H1 (cell line): Measurements from ENCODE around the gene CROT. TPM values are rescaled to one million over a fixed set of nuclear protein-coding genes. Genes with fewer than 3 reads are reported as not detected.

Experiments used
- CTCF ChIA-PET: fragments of 300-600 bp; sonication (Branson Sonifier 250); formaldehyde crosslinking; loops from one replicate; lab custom pipeline; 2021; ENCODE audit not compliant: partially characterized antibody; lab: Charles Lee
- POLR2A ChIA-PET: fragments of 300-600 bp; sonication (Branson Sonifier 250); formaldehyde crosslinking; loops from one replicate; lab custom pipeline; 2021; ENCODE audit warnings: inconsistent platforms; ENCODE audit not compliant: partially characterized antibody; lab: Charles Lee
- DNase-seq, 2 experiments: peaks; one replicate each; pipeline versions ENCODE4 v3.0.0 to v3.0.0-alpha.2; 2010 to 2022; ENCODE audit warnings: low spot score in 2 of 2, low read depth in 1 of 2, mixed read lengths in 1 of 2
- FAIRE-seq: peaks from 2 replicates; lab custom pipeline; 2011; peaks lifted over from hg19 to GRCh38; lab: Jason Lieb, UNC
- H2AFZ ChIP-seq: 2 replicates; pipeline ENCODE4 v1.8.1; 2012; ENCODE audit warnings: low read length, inconsistent platforms
- H2AK5ac ChIP-seq: 2 replicates; pipeline ENCODE4 v1.6.1; 2013; ENCODE audit warnings: low read depth, low read length
- H2BK120ac ChIP-seq: replicated peaks from 2 replicates; pipeline ENCODE3; 2013; ENCODE audit warnings: low read depth, low read length, inconsistent platforms
- H2BK12ac ChIP-seq: 2 replicates; pipeline ENCODE4 v1.6.1; 2013; ENCODE audit warnings: low read depth, low read length
- H2BK15ac ChIP-seq: 2 replicates; pipeline ENCODE4 v1.6.1; 2013; ENCODE audit warnings: low read length
- H2BK20ac ChIP-seq: 2 replicates; pipeline ENCODE4 v1.6.1; 2013; ENCODE audit warnings: low read length
- H2BK5ac ChIP-seq: 2 replicates; pipeline ENCODE4 v1.6.1; 2013; ENCODE audit warnings: low read depth, low read length
- H3K14ac ChIP-seq: 2 replicates; pipeline ENCODE4 v1.6.1; 2013; ENCODE audit warnings: inconsistent platforms; ENCODE audit not compliant: insufficient read length
- H3K18ac ChIP-seq: 2 replicates; pipeline ENCODE4 v1.6.1; 2013; ENCODE audit warnings: low read length; ENCODE audit errors: extremely low read depth
- H3K23ac ChIP-seq: 2 replicates; pipeline ENCODE4 v1.6.1; 2013; ENCODE audit warnings: inconsistent platforms; ENCODE audit not compliant: insufficient read length
- H3K23me2 ChIP-seq: 2 replicates; pipeline ENCODE4 v1.6.1; 2013; ENCODE audit warnings: low read depth, low read length
- H3K27ac ChIP-seq: 2 replicates; pipeline ENCODE4 v1.6.1; 2011; ENCODE audit warnings: low read depth, low read length, inconsistent platforms
- H3K27me3 ChIP-seq, 4 experiments: replicated peaks in 1 of 4; 1 replicate in 1 of 4; 2 replicates in 3 of 4; pipeline versions ENCODE4 v1.6.1 to v1.8.1; 2011 to 2013; ENCODE audit warnings: low read length in 3 of 4, mild to moderate bottlenecking in 3 of 4, inconsistent platforms in 2 of 4, mixed read lengths in 2 of 4, moderate library complexity in 1 of 4; ENCODE audit not compliant: control insufficient read depth in 3 of 4, insufficient read depth in 3 of 4; ENCODE audit errors: extremely low read depth in 1 of 4
- H3K36me3 ChIP-seq, 4 experiments: 2 replicates each; pipeline versions ENCODE4 v1.6.1 to v1.8.1; 2011 to 2013; ENCODE audit warnings: mild to moderate bottlenecking in 4 of 4, low read length in 3 of 4, moderate library complexity in 2 of 4, control low read depth in 1 of 4, inconsistent platforms in 1 of 4; ENCODE audit not compliant: insufficient read depth in 4 of 4, control insufficient read depth in 2 of 4
- H3K4ac ChIP-seq: replicated peaks from 2 replicates; pipeline ENCODE3; 2013; ENCODE audit warnings: low read length, low read depth, mixed read lengths, inconsistent platforms; ENCODE audit not compliant: insufficient read length
- H3K4me1 ChIP-seq, 4 experiments: replicated peaks in 1 of 4; 1 replicate in 1 of 4; 2 replicates in 3 of 4; pipeline versions ENCODE4 v1.6.1 to v1.8.1; 2011 to 2013; ENCODE audit warnings: low read length in 3 of 4, inconsistent platforms in 2 of 4, mixed read lengths in 1 of 4; ENCODE audit not compliant: insufficient read depth in 4 of 4, control insufficient read depth in 3 of 4
- H3K4me2 ChIP-seq, 2 experiments: 2 replicates each; pipeline versions ENCODE4 v1.6.1 to v1.8.1; 2011 to 2013; ENCODE audit warnings: low read depth in 2 of 2, low read length in 2 of 2, control low read depth in 1 of 2, inconsistent platforms in 1 of 2, mild to moderate bottlenecking in 1 of 2; ENCODE audit not compliant: insufficient read depth in 1 of 2
- H3K4me3 ChIP-seq, 4 experiments: fragments of 200-600, 300-600 bp in 1 of 4; sonication (generic), shearing (Covaris generic), sonication (Bioruptor Twin) in 1 of 4; 2 replicates each; pipeline versions ENCODE4 v1.5.1 to v1.8.1; 2011 to 2016; ENCODE audit warnings: low read length in 4 of 4, low read depth in 3 of 4, control low read depth in 2 of 4, inconsistent platforms in 2 of 4, mild to moderate bottlenecking in 2 of 4, mixed read lengths in 1 of 4, moderate library complexity in 1 of 4; ENCODE audit not compliant: insufficient read depth in 2 of 4; ENCODE audit errors: extremely low read depth in 1 of 4
- H3K56ac ChIP-seq: replicated peaks from 2 replicates; pipeline ENCODE3; 2013; ENCODE audit warnings: low read depth, mild to moderate bottlenecking, mixed read lengths, low read length, inconsistent platforms; ENCODE audit not compliant: insufficient read length
- H3K79me1 ChIP-seq: 2 replicates; pipeline ENCODE4 v1.6.1; 2013; ENCODE audit warnings: low read depth, low read length, control low read depth
- H3K79me2 ChIP-seq, 2 experiments: 2 replicates each; pipeline versions ENCODE4 v1.6.1 to v1.8.1; 2012 to 2013; ENCODE audit warnings: low read length in 2 of 2, mild to moderate bottlenecking in 2 of 2, inconsistent platforms in 1 of 2; ENCODE audit not compliant: insufficient read depth in 2 of 2, control insufficient read depth in 1 of 2
- H3K9ac ChIP-seq, 4 experiments: replicated peaks in 1 of 4; 1 replicate in 1 of 4; 2 replicates in 3 of 4; pipeline versions ENCODE4 v1.6.1 to v1.8.1; 2011 to 2013; ENCODE audit warnings: low read depth in 3 of 4, low read length in 3 of 4, control low read depth in 2 of 4, mild to moderate bottlenecking in 2 of 4, moderate library complexity in 2 of 4, inconsistent platforms in 1 of 4; ENCODE audit errors: extremely low read depth in 1 of 4
- H3K9me3 ChIP-seq, 2 experiments: 2 replicates each; pipeline versions ENCODE4 v1.6.1 to v1.8.1; 2012 to 2013; ENCODE audit warnings: mild to moderate bottlenecking in 2 of 2, moderate library complexity in 2 of 2, control low read depth in 1 of 2, inconsistent platforms in 1 of 2, low read depth in 1 of 2, low read length in 1 of 2, mixed read lengths in 1 of 2; ENCODE audit not compliant: insufficient read depth in 2 of 2
- H4K20me1 ChIP-seq, 2 experiments: replicated peaks in 1 of 2; 2 replicates each; pipeline versions ENCODE3 to v1.8.1; 2011 to 2013; ENCODE audit warnings: inconsistent platforms in 2 of 2, low read length in 2 of 2, mild to moderate bottlenecking in 1 of 2; ENCODE audit not compliant: insufficient read depth in 2 of 2, control insufficient read depth in 1 of 2
- H4K5ac ChIP-seq: 2 replicates; pipeline ENCODE4 v1.6.1; 2013; ENCODE audit warnings: low read length, low read depth, mixed read lengths, inconsistent platforms; ENCODE audit not compliant: insufficient read length
- H4K8ac ChIP-seq: 2 replicates; pipeline ENCODE4 v1.8.0; 2013; ENCODE audit warnings: mild to moderate bottlenecking, moderate library complexity, low read length, inconsistent platforms; ENCODE audit not compliant: insufficient read depth; ENCODE audit errors: extremely low read depth
- H4K91ac ChIP-seq: replicated peaks from 2 replicates; pipeline ENCODE3; 2013; ENCODE audit warnings: low read length, mixed read lengths, inconsistent platforms; ENCODE audit not compliant: insufficient read length
- CBX5 ChIP-seq: fragments of 300-800, 300-1000 bp; sonication (generic); IDR thresholded peaks from 2 replicates; pipeline ENCODE4 v1.7.1; 2016; ENCODE audit warnings: antibody characterized with exemption, low read length, low read depth
- CTCF ChIP-seq, 3 experiments: IDR thresholded peaks; 1 replicate in 2 of 3; 2 replicates in 1 of 3; pipeline versions ENCODE4 v1.5.1 to v1.6.1; 2011; ENCODE audit warnings: low read length in 3 of 3, mild to moderate bottlenecking in 3 of 3, inconsistent platforms in 2 of 3, low read depth in 1 of 3, moderate library complexity in 1 of 3; ENCODE audit not compliant: insufficient read depth in 1 of 3; ENCODE audit errors: control extremely low read depth in 1 of 3
- HDAC6 ChIP-seq: IDR thresholded peaks from one replicate; pipeline ENCODE4 v1.7.1; 2012; ENCODE audit warnings: low read depth, mild to moderate bottlenecking, inconsistent platforms, low read length, moderate library complexity
- POLR2AphosphoS5 ChIP-seq: IDR thresholded peaks from 2 replicates; pipeline ENCODE4 v1.6.1; 2011; ENCODE audit warnings: low read depth, low read length
- RAD21 ChIP-seq, 2 experiments: IDR thresholded peaks in 1 of 2; conservative IDR thresholded peaks in 1 of 2; 2 replicates each; pipeline ENCODE4 v1.6.1; 2011; ENCODE audit warnings: low read depth in 2 of 2, low read length in 2 of 2, improper control_type of control experiment in 1 of 2, inconsistent platforms in 1 of 2, mild to moderate bottlenecking in 1 of 2, moderate library complexity in 1 of 2
- SP2 ChIP-seq: IDR thresholded peaks from 2 replicates; pipeline ENCODE4 v1.6.1; 2012; ENCODE audit warnings: mild to moderate bottlenecking, low read length, inconsistent platforms
- SRF ChIP-seq: IDR thresholded peaks from 2 replicates; pipeline ENCODE4 v1.6.1; 2011; ENCODE audit warnings: mild to moderate bottlenecking, low read depth, low read length, moderate library complexity
- WGBS, 2 experiments: shearing (Covaris generic) in 1 of 2; methylation state at CpG; one replicate each; pipeline versions ENCODE4 v1.1.6 to v1.1.7; 2013 to 2015; ENCODE audit warnings: low lambda C conversion rate in 2 of 2, mixed read lengths in 2 of 2, inconsistent platforms in 1 of 2, low coverage in 1 of 2, missing lambda C conversion rate in 1 of 2; ENCODE audit not compliant: insufficient replicate concordance in 2 of 2, insufficient coverage in 1 of 2, insufficient read length in 1 of 2; ENCODE audit errors: extremely low coverage in 1 of 2, missing lambda C conversion rate in 1 of 2; 5-methylcytosine and 5-hydroxymethylcytosine counted together
- polyA plus RNA-seq, 7 experiments: library from polyadenylated mRNA; depleted of rRNA in 3 of 7; stranded (reverse) in 5 of 7; unstranded in 2 of 7; fragments of >200 nt in 5 of 7; fragments of 200-250 nt in 2 of 7; gene quantifications; 1 replicate in 5 of 7; 2 replicates in 1 of 7; 4 replicates in 1 of 7; pipeline versions ENCODE4 v1.2.1 to v1.2.3, GENCODE V29; 2011 to 2013; ENCODE audit warnings: missing spikeins in 2 of 7, mixed read lengths in 2 of 7
- total RNA-seq: library from RNA; stranded (reverse); fragmentation: NEBNext Ultra II Directional; extraction: Animal tissue kit (Norgen Biotek cat#: 25700); gene quantifications from 2 replicates; pipeline ENCODE4 v1.2.1, GENCODE V29; 2021

Gene CROT
- total and polyA plus RNA-seq, 2 of the 8 experiments (the other 6 are each of a cell fraction or from before 2014, with no cell fraction given) = 2.2 to 5.6 TPM

DNA sequence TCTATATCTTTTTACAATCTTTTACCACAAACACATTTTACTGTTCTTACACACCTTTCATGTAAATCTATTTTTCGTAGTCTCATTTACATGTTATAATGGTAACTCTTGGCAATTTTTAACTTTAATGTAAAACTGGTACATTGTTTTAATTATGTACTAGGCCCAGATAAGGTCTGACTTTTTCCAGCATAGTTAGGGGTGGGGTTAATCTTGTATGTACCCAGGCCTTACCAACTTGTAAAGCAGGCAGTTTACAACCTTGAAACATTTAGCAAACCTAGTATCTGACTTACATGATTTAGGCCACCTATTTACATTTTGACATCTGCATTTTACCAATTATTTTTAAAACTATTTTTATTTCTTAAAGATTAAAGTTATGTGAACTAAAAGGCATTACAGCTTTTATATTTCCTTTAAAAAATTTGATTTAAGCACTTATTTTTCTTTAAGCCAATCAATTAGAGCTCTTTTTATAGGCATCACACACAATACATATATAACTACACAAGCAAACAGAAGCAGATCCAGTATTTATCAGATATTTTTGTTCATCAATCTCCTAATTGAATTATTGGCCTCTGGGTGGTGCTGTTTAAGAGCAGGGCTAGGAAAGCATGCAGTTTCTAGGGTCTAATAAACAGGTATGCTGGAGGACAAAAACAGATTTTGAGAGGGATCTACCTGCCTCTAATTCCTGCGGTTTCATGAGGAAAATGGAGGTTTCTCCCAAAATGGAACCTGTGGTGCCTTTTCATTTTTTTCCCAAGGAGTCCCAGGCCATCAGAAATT is 19.7 kb upstream of the CROT start:
- Histone ChIP-seq H3K23ac (no peak overlapping the region), H2BK12ac (no peak overlapping the region), H3K4me1 (no peaks in the 10 kb centered on the region), H3K27ac (no peak overlapping the region), H4K5ac (no peak overlapping the region), H3K23me2 (no peaks in the 10 kb centered on the region), H3K27me3 (no peaks in the 10 kb centered on the region), H3K36me3 (peaks cover 0 to 21% (median 5%) of the 10 kb centered on the region in 4 experiments; a peak in 3 of 8 replicates), H4K8ac (no peak overlapping the region), H4K91ac (no peak overlapping the region), H3K79me2 (no peaks in the 10 kb centered on the region), H2BK20ac (no peak overlapping the region), H4K20me1 (no peaks in the 10 kb centered on the region), H3K18ac (no peak overlapping the region), H2BK120ac (no peak overlapping the region), H3K79me1 (no peaks in the 10 kb centered on the region), H2BK15ac (no peak overlapping the region), H3K14ac (no peak overlapping the region), H2AFZ (no peak overlapping the region), H3K4me2 (no peak overlapping the region), H3K4me3 (no peak overlapping the region), H2AK5ac (no peak overlapping the region), H3K56ac (no peak overlapping the region), H3K9me3 (peaks cover 31 to 44% of the 10 kb centered on the region in 2 experiments), H2BK5ac (no peak overlapping the region), H3K4ac (no peak overlapping the region), H3K9ac (no peak overlapping the region)
- 88% methylated on average over 2 of the region's 2 CpGs; no CpG with 5 or more reads in 1 of the 2 experiments for WGBS, 2 experiments
- TF ChIP-seq CBX5 (no peak), SRF (no peak), RAD21 (IDR thresholded peaks at IDR 0.05 in 1 of 2, conservative IDR thresholded peaks at IDR 0.05 in 1 of 2; ENCODE audit: low read depth in 2 of 2, low read length in 2 of 2) (no peak), SP2 (no peak), HDAC6 (no peak), POLR2AphosphoS5 (no peak), CTCF (IDR thresholded peaks at IDR 0.05; ENCODE audit: control extremely low read depth in 1 of 3, insufficient read depth in 1 of 3, low read depth in 1 of 3, low read length in 3 of 3) (peak in 1 of 3 experiments; percentile 5; a peak in 1 of 4 replicates)
- CTCF ChIA-PET = interaction anchor here (0.7 to 2.1 kb wide), 5 partner anchors 23 to 92 kb away, joined by 3 to 8 read pairs (median 3); no protein-coding TSS in a partner anchor
- POLR2A ChIA-PET = no interaction called here
- no peak for DNase-seq
- no peak for FAIRE-seq
